Stimulated activated CD4-positive, alpha-beta T cell treated with anti-CD3 and anti-CD28 coated beads, Interleukin-4, amount 100 ng/mL, for 1 hour (primary cell): Measurements from ENCODE around the gene NXPH1.

Experiments
- DNase-seq: peaks from one replicate; pipeline ENCODE4 v3.0.0-alpha.2; 2020

NXPH1 gene

GRCh38 chr7:8437606-8438005 lies 4.2 kb downstream of the NXPH1 start:
- DNase-seq, result no peak

- no peak for DNase-seq
These were observed 7.3 kb downstream of the NXPH1 start for GRCh38 chr7:8440670-8441069.

- no peak for DNase-seq
These were observed 7.9 kb downstream of the NXPH1 start for GRCh38 chr7:8441106-8441965.

- no peak for DNase-seq
These were observed 8.8 kb downstream of the NXPH1 start for GRCh38 chr7:8442051-8442813.

GRCh38 chr7:8442814-8443304 lies 9.4 kb downstream of the NXPH1 start:
- DNase-seq, result peak; percentile 58

- DNase-seq, result no peak
These were observed 10.4 kb downstream of the NXPH1 start for GRCh38 chr7:8443576-8444467.

GRCh38 chr7:8444468-8444769 lies 11.0 kb downstream of the NXPH1 start:
- DNase-seq, result no peak

GRCh38 chr7:8453535-8453934 lies 20.1 kb downstream of the NXPH1 start:
- no peak for DNase-seq

GRCh38 chr7:8455426-8455825 lies 22.0 kb downstream of the NXPH1 start:
- no peak for DNase-seq

- no peak for DNase-seq
These were observed 28.9 kb downstream of the NXPH1 start for GRCh38 chr7:8462309-8462708.

GRCh38 chr7:8465338-8465737 lies 31.9 kb downstream of the NXPH1 start:
- no peak for DNase-seq

GRCh38 chr7:8480527-8480926 lies 47.1 kb downstream of the NXPH1 start:
- no peak for DNase-seq

GRCh38 chr7:8481096-8481495 lies 47.7 kb downstream of the NXPH1 start:
- no peak for DNase-seq

GRCh38 chr7:8481752-8482446 lies 48.5 kb downstream of the NXPH1 start:
- DNase-seq, result no peak

- DNase-seq, result no peak
These were observed 57.1 kb downstream of the NXPH1 start for GRCh38 chr7:8490391-8491045.

GRCh38 chr7:8491106-8491505 lies 57.7 kb downstream of the NXPH1 start:
- DNase-seq, result no peak

GRCh38 chr7:8491544-8492489 lies 58.4 kb downstream of the NXPH1 start:
- no peak for DNase-seq

- no peak for DNase-seq
These were observed 65.7 kb downstream of the NXPH1 start for GRCh38 chr7:8499128-8499527.

GRCh38 chr7:8500286-8500685 lies 66.9 kb downstream of the NXPH1 start:
- DNase-seq, result no peak

- no peak for DNase-seq
These were observed 74.2 kb downstream of the NXPH1 start for GRCh38 chr7:8507566-8507965.

- DNase-seq, result no peak
These were observed 76.2 kb downstream of the NXPH1 start for GRCh38 chr7:8509621-8510020.
